ENCODE measurements around the gene CUL1.

DNA sequence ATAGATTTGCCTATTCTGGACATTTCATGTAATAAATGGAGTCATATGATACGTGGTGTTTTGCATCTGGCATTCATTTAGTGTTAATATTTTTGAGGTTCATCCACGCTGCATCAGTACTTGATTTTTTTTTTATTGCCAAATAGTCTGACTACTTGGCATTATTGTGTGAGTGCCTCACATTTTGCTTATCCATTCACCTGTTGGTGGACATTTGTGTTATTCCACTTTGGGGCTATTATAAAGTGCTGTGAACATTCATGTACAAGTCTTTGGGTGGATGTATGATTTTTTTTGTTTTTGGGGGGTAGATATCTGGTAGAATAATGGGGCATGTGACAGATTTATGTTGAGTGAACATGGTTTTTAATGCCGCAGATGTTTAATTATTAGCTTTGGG is 19.7 kb downstream of the CUL1 start:
- TF ChIP-seq, protein P1, sequence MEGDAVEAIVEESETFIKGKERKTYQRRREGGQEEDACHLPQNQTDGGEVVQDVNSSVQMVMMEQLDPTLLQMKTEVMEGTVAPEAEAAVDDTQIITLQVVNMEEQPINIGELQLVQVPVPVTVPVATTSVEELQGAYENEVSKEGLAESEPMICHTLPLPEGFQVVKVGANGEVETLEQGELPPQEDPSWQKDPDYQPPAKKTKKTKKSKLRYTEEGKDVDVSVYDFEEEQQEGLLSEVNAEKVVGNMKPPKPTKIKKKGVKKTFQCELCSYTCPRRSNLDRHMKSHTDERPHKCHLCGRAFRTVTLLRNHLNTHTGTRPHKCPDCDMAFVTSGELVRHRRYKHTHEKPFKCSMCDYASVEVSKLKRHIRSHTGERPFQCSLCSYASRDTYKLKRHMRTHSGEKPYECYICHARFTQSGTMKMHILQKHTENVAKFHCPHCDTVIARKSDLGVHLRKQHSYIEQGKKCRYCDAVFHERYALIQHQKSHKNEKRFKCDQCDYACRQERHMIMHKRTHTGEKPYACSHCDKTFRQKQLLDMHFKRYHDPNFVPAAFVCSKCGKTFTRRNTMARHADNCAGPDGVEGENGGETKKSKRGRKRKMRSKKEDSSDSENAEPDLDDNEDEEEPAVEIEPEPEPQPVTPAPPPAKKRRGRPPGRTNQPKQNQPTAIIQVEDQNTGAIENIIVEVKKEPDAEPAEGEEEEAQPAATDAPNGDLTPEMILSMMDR (IDR thresholded peaks at IDR 0.05) = no peak
- TF ChIP-seq EP300 (IDR thresholded peaks at IDR 0.05) = no peak
- no peak for TF ChIP-seq POLR2A (IDR thresholded peaks at IDR 0.05)

Data from sigmoid colon (tissue), 4 donors.